EL (cell line): ENCODE data around the gene ADGRA1.
"Not testable (repeated sequence)": the region's sequence is repeated elsewhere in the genome, so short reads cannot be mapped to it uniquely, and the experiment has no call there.

Source experiments
- DNase-seq: peaks from one replicate; pipeline ENCODE4 v3.0.0-alpha.2; 2016

ADGRA1 gene, protein sequence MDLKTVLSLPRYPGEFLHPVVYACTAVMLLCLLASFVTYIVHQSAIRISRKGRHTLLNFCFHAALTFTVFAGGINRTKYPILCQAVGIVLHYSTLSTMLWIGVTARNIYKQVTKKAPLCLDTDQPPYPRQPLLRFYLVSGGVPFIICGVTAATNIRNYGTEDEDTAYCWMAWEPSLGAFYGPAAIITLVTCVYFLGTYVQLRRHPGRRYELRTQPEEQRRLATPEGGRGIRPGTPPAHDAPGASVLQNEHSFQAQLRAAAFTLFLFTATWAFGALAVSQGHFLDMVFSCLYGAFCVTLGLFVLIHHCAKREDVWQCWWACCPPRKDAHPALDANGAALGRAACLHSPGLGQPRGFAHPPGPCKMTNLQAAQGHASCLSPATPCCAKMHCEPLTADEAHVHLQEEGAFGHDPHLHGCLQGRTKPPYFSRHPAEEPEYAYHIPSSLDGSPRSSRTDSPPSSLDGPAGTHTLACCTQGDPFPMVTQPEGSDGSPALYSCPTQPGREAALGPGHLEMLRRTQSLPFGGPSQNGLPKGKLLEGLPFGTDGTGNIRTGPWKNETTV

DNA sequence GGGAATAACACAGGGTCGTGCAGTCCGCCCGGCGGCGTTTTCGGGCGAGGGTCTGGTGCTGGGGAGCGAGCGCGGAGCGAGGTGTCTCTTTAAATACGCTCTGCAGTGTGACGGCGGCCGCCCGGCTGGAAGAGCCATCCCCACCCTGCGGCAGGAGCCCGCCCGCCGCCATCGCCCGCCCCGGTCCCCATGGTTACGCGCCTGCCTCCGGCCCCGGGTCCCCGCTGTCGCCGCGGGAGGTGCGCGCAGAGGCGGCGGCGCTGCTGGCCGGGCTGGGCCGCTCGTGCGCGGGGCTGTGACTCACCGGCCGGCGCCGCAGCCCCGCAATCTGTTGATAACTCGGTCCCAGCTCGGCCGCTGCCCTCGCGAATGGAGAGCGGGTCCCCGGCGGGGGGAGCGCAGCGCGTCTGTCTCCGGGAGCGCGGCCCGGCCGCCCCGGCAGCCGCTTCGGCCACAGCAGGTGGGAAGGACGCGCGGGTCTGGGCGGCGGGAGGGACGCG lies at the start of gene ADGRA1:
Gene ADGRA1, plus strand, starts transcription at position 246 of the 500 bp plus-strand sequence. CDS start 986 bp downstream, outside the sequence.
- DNase-seq, result no peak

DNA sequence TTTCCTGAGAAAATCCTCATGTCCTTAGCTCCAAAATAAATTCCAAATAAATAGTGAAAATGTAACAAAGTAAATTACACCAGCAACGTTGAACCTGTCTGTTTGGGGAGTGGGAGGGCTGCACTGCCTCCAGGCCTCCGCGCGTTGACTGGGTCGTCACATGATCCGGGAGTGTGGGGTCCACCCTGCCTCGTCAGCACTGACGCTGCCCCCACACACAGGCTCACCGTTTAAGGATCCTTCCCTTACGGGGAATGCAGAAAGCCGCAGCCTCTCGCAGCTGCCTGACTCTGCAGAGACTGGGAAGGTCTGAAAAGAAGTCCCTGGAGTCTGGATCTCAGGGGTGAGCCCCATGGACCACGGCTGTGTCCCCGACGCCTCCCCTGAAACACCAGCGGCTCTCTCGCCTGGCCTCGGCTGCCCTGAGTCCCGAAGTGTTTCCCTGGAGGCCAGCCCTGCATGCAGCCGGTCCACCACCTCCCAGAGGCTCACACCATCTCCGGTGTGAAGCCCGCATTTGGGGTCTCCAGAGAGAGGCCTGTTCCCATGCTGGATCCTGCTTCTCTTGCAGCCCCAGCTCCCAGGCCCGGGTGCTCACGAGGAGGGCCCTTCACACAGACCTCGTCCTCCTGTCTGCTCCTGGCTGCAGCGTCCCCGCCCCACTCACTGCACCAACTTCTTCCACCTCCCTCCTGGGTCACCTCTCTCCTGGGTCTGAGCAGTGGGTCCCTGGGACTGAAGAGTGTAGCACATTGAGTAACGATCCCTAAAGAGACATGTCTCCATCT lies 49.5 kb upstream of the ADGRA1 start:
- no peak for DNase-seq

DNA sequence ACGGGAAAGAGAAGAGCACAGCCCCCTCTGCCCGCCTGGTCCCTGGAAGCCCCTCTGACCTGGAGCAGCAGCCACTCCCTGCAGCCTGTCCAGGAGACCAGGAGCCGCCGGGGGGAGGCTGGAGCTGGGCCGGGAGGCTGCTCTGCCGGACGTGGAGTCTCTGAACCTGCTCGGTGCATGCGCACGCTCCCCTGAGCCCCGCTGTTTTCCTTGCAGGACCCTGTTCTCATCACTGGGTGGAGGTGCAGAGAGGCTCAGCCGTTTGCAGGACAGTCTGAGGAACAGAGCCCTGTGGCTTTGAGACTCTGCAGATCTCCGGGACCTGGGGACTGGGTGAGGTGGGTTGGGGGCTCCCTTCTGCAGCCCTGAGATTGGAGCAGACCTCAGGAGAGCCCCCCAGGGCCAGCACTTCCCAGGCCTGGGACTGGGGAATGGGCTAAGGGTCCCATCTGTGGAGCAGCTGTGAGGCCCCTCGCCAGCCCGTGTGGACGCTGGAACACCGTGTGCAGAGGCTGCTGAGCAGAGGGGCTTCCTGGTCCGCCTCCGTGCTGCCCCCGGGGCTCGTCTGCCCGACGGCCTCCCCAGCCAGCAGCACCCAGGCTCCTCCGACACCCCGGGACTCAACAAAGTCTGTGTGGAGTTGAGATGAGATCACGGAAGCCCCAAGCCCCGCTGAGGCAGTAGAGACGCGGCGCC lies 48.5 kb upstream of the ADGRA1 start:
- no peak for DNase-seq

DNA sequence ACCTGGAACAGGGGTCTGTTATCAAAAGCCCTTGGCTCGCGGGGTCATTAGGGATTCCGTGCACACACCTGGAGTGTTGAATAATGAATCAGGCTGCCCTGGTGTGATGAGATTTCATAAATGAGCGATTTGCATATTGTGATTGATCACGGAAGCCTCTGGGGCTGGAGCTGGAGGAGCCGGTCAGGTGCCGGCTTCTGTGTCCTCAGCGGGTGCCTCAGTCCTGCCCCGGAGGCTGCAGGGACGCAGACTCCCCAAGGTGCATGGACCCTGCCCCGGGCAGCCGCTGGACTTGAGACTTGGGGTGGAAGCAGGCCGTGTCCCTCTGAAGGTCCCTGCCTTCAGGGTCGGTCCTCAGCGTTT lies 47.9 kb upstream of the ADGRA1 start:
- no peak for DNase-seq

DNA sequence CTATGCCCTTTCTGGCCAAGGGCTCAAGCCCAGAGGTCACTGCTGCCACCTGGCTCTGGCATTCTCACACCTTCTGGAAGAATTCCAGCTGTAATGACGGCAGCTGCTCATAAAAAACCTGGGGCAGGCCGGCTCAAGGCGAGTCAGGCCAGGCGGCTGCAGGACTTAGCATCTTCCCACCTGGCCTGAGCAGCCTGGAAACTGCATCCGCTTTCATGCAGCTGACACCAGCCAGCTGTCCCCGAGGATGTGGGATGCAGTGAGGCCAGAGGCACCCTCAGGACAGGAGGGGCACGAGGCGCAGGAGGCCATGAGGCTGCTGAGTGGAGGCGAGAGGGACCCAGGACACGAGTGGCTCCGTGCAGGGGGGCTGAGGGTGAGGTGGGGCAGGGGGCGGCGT lies 47.5 kb upstream of the ADGRA1 start:
- no peak for DNase-seq

DNA sequence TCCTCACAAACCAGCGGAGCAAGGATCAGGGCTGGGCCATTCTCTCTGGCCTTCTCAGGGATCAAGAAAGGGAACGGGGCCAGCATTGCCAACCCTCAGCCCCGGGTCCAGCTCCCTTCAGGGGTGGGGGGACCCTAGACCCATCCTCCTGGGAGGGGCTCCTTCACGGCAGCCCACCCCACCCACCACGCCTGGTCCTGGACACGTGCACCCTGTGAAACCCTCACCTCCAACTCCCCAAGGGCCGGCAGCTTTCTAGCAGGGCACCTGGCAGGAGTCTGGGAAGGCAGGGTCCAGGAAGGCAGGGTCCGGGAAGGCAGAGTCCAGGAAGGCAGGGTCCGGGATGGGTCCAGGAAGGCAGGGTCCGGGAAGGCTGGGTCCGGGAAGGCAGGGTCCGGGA lies 46.6 kb upstream of the ADGRA1 start:
- no peak for DNase-seq

DNA sequence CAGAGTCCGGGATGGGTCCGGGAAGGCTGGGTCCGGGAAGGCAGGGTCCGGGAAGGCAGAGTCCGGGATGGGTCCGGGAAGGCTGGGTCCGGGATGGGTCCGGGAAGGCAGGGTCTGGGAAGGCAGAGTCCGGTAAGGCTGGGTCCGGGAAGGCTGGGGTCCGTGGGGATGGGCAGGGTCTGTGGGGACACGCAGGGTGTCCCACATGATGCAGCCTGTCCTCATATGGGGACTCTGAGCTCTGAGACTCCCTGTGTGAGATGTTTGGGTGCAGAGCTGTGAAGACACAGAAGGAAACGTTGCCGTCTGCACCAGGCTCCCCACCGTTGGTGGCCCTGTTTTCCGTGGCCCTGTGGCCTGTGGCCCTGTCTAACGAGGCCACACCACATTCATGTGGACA lies 45.7 kb upstream of the ADGRA1 start:
- DNase-seq, result no peak

DNA sequence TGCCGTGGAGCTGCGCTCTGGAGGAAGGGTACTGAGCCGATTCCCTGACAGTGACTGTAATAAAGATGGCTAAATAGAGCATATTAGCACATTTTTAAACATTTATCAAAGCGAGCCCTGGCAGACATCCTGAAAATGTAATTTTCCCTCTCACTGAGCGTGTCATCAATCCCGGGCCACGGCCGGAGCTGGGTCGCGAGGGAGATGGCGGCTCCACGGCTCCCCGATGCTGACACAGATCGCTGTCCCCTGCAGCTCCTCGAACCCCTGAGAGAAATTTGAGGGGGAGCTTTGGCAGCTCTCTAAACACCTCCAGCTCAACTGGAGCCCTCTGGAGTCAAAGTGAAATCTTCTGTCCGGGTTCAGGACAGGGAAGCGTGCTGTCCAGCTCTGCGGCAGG lies 44.9 kb upstream of the ADGRA1 start:
- no peak for DNase-seq

DNA sequence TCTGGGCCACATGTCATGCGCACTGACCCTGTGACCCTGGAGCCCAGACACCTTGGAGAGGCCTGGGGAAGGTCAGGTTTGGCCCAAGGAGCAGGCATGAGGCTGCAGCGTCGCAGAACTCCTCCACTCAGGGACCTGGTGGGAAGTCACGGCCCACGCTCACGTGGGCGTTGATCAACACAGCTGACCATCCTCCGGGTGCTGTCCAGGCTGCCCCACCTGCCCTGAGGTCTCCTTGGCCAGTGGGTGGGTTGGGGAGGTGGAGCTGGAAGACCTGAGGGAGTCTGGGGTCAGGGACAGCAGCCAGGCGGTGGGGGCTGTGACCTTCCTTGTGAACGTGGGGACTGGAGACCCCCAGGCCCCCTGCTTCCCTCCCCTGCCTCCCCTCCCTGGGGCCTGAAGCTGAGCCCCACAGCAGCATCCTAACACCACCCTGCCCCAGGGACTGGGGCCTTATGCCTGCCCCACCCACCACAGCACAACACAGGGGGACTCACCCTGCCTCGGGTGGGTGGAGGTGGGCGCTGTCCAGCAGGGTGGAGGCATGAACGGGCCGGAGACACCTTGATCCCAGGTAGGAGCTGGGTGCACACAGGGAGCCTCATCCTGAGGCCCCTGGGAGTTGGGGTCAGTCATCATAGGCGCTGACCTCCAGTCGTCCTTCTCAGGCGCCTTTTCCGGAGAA lies 44.0 kb upstream of the ADGRA1 start:
- no peak for DNase-seq

DNA sequence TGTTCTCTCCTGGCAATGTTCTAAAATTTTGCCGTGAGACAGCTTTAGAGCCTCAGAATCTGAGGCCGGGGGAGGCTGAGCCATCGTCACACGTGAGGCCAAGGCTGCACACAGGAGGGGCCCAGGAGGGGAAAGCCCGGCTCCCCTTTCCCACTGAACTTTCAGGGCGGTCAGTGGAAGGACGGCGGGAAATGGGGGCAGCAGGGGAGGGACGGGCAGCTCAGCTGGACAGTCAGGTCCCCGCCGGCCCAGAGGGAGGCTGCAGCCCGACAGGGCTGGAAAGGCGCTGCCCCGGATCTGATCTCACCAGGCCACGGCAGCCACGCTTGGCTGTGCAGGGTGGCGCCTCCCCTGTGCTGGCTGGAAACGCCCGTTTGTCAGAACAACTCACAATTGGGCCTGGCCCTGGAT lies 43.3 kb upstream of the ADGRA1 start:
- no peak for DNase-seq

DNA sequence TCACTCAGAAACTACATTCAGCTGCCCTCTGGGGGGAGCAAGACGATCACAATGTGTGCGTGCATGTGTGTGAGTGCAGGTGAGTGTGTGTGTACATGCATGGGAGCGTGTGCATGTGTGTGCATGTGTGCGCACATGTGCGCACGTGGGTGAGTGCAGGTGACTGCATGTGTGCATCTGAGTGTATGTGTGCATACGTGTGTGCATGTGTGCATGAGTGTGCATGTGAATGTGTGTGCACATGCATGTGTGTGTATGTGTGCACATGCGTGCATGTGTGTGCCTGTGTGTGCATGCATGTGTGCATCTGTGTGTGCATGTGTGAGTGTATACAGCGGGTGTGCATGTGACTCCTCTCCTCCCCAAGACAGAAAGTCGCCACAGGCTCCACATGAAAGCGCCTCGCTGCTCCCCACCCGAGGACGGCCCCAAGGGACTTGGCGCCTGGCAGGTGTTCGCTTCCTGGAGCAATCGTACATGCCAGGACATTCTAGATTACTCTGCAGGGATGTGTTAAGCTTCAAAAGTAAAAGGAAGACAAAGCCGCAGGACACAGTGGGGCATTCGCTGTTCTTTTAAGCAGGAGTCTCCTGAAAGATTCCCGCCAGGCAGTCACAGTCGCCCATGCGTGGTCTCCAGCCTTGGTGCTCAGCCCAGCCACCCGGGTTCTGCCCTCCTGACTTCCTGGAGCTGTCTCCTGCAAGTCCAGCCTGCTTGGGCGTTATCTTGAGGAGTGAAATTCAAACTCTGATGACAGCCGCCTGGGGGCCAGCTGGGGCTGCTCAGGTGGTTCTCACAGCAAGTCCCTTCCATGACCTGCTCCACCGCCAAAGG lies 42.0 kb upstream of the ADGRA1 start:
- no peak for DNase-seq

DNA sequence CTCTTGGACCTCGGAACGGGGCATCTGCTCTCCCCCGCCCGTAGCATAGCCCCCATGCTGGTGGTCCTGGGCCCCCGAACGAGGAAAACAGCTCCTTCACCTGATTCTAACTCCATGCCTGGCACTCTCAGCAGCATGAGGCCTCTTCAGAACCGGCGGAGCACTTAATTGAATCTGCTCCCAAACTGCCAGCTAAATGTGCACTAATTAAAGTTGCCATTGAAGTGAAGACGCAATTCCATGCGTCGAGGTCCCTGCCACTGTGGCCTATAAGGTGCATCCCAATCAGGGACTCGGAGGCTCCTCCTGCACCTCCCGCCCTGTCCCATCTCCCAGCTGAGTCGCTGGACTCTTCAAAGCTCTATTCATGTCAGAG lies 41.3 kb upstream of the ADGRA1 start:
- no peak for DNase-seq

DNA sequence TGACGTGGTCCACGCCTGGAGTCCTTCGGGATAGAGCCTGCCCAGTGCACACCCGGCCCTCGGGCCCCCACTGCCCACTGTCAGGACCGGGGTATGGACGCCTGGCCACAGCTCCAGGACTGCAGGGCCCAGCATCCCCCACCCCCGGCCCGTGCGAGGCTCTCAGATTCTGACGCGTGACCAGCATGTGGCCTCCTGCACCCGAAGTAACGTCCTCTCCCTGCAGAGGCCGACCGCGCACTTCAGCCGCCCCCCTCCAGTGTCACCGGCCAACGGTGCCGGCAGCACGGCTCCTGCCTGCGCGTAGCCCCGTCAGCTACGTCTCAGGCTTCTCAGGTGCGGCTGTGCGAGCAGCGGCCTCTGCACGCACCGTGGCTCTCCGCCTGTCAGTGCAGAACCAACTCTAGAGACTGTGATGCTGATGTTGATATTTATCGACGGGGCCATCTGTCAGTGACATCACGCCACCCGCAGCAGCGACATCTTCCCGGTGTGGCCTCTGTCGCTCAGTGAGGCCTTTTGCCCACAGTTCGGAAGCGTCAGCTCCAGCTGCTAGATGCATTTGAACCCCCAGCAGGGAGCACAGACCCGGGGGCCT lies 40.1 kb upstream of the ADGRA1 start:
- DNase-seq, result no peak

DNA sequence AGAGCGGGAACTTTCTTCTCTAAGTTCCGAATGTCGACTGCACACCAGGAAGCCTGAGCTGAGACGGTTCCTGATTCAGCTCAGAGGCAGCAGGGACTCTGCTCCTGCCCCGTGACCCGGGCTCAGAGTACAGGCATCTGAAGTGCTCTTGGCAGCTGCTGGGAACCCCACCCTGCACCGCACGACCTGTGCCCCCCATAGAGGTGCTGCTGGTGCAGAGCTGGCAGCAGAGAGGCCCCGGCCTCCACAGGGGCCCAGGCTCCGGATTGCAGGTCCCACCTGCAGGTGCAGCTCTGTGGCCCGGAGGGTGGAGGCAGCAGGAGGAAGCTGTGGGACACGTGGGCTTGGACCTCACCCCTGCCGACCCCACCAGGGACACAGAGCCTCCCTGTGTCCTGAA lies 39.5 kb upstream of the ADGRA1 start:
- DNase-seq, result no peak

DNA sequence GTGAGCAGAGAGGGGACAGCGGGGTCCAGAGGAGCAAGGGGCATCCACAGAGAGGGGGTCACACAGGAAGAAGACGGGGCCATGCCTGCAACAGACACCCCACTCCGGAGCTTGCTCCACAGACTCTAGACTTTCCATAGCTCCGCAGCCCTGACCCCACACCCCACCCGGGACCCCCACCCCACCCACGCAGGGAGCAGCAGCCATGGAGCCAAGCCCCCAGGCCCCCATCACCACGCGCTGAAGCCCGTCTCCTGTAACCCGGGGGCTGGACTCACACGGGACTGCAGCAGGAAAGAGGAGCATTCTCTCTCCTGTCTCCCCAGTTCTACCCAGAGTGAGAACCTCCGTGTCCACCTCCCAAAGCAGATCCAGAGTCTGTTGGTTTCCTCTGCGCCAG lies 38.8 kb upstream of the ADGRA1 start:
- no peak for DNase-seq

DNA sequence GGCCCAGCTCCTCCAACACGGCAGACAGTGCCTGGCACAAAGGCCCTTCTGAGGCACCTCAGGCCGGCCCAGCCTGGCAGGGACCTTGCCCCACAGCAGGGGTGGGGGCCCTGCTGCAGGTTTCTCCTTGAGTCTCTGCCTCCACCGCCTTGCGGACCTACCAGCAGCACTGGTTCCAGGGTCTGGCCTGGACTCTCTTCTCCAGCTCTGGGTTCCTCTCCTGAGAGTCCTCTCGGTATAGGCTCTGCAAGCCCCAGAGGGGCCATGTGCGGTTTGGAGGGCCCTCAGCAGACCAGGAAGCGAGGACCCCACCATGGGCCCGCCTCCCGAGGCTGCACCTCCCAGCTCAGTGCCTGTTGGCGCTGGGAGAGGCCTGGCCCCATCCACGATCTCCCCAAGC lies 38.1 kb upstream of the ADGRA1 start:
- DNase-seq, result no peak

DNA sequence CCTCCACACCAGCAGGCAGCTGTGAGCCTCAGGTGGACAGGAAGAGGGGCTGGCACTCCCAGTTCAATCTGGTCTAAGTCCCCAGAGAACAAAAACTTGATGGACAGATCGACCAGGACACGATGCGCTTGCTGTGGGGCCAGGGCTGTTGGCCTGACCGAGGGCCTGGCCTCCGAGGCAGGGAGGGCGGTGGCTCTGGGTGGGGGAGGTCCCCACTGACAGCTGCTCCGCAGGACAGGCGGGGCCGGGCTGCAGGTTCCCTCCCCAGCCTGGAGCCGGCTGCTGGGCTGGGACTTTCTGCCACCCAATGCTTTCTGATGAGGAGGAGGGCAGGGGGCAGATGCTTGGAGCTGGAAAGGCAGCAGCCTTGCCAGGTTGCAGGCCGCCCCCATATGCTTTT lies 37.4 kb upstream of the ADGRA1 start:
- no peak for DNase-seq

DNA sequence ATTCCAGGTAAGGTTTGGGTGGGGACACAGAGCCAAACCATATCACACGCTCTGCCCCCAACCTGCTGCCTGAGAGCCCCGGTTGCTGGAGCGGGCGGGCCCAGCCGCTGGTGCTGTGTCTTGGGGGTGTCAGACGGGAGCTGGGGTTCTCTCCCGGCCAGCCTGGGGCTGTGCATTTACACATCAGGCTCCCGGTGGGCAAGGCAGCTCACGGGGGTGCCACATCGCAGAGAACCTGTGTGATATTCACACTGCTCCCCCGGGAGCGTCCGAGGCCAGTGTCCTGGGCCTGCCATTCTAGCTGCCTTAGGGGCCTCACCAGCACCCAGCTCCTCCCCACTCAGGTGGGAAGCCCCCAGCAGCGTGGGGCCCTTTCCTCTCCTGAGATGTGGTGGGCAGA lies 35.6 kb upstream of the ADGRA1 start:
- DNase-seq, result no peak

DNA sequence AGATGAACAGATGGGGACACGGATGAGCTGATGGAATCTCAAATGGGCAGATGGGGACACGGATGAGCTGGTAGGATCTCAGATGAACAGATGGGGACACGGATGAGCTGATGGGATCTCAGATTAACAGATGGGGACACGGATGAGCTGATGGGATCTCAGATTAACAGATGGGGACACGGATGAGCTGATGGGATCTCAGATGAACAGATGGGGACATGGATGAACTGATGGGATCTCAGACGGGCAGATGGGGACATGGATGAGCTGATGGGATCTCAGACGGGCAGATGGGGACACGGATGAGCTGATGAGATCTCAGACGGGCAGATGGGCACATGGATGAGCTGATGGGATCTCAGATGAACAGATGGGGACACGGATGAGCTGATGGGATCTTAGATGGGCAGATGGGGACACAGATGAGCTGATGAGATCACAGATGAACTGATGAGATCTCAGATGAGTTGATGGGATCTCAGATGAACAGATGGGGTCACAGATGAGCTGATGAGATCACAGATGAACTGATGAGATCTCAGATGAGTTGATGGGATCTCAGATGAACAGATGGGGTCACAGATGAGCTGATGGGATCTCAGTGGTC lies 34.1 kb upstream of the ADGRA1 start:
- not testable (repeated sequence) for DNase-seq

DNA sequence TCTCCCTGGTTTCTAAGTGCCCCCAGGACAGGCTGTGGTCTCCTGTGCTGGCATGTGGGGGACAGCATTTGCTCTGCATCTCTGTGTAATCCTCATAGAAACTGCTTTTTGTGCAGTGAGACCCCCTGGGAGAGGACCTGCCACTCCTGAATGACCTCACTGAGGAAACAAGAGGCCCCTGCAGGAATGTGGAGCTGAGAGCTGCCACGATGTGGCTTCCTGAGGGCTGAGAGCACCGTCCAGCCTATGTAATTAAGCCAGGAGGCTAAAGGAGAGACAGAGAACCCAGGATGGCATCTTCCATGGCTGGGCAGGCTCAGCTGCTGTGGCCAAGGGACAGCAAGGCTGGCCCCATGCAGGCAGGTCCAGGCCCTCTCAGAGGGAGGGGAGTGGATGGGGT lies 32.3 kb upstream of the ADGRA1 start:
- no peak for DNase-seq

DNA sequence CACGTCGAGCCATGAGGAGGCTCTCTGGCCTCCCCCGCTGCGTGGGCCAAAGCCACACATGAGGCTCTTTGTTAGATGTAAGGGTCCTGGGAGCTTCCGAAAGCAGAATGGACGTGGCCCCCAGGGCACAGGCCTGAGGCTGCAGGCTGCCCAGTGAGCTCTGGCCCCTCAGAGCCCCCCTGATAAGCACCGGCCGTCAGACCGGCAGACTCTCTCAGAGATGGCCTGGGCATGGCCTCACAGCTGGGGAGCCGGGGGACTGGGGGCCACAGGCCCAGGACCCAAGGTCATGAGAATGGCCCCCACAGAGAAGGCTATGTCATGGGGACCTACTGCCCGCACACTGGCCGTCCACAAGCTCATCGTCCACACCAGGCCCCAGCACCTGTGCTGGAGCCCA lies 31.7 kb upstream of the ADGRA1 start:
- DNase-seq, result no peak
